ENCODE data around the gene ATP8A2. TPM values are rescaled to one million over a fixed set of nuclear protein-coding genes. Genes with fewer than 3 reads are reported as not detected.

Gene ATP8A2
- total RNA-seq, 2 experiments from 2014 or later: 0.92 to 0.94 TPM

DNA sequence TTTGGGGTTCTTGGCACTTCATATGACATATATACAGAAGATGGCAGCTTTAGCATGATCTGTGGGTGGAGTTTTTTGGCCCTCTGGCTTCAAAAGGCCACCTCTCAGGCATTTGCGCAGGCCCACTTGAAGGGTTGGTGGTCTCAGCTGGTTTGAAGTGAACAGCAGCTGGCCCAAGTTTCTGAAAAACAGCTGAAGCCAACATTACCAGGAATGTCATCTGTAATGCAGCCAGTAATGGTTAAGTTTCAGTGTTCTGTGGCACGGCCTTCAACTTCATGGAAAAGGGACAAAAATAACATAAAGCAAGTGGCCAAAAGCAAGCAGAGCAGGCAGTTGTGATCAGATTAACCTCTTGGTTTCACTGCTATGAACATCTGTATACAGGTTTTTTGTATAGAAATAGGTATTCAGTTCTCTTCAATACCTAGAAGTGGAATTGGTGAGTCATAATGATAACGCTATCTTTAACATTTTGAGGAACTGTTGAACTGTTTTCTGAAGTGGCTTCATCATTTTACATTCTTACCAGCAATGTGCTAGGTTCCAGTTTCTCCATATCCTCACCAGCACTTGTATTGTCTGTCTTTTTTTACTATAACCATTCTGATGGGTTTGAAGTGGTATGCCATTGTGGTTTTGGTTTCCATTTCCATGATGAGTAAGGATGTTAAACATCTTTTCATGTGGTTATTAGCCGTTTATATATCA is 434.6 kb downstream of the ATP8A2 start:
- ChIA-PET POLR2A (no interaction called here), CTCF (interaction anchor here (0.6 kb wide), 1 partner anchor 260 kb away, joined by 3 read pairs; no protein-coding TSS in a partner anchor)
- peaks cover 2% of the 10 kb centered on the region for H3K36me3 Mint-ChIP-seq (ENCODE audit: low read depth)
- peak overlapping the region; percentile 76 for H3K27ac Mint-ChIP-seq
- peak; percentile 5 for DNase-seq
- H3K27me3 Mint-ChIP-seq: peaks cover 5% of the 10 kb centered on the region
- no peak overlapping the region for H3K4me3 Mint-ChIP-seq
- peaks cover 18% of the 10 kb centered on the region for H3K4me1 Mint-ChIP-seq (ENCODE audit: low read depth)
- ATAC-seq: peak; percentile 90
- H3K9me3 Mint-ChIP-seq: peaks cover 18% of the 10 kb centered on the region
- intact Hi-C loops (cut with micrococcal nuclease): no loop called here
- TF ChIP-seq, protein P1, sequence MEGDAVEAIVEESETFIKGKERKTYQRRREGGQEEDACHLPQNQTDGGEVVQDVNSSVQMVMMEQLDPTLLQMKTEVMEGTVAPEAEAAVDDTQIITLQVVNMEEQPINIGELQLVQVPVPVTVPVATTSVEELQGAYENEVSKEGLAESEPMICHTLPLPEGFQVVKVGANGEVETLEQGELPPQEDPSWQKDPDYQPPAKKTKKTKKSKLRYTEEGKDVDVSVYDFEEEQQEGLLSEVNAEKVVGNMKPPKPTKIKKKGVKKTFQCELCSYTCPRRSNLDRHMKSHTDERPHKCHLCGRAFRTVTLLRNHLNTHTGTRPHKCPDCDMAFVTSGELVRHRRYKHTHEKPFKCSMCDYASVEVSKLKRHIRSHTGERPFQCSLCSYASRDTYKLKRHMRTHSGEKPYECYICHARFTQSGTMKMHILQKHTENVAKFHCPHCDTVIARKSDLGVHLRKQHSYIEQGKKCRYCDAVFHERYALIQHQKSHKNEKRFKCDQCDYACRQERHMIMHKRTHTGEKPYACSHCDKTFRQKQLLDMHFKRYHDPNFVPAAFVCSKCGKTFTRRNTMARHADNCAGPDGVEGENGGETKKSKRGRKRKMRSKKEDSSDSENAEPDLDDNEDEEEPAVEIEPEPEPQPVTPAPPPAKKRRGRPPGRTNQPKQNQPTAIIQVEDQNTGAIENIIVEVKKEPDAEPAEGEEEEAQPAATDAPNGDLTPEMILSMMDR (IDR thresholded peaks at IDR 0.05): no peak

DNA sequence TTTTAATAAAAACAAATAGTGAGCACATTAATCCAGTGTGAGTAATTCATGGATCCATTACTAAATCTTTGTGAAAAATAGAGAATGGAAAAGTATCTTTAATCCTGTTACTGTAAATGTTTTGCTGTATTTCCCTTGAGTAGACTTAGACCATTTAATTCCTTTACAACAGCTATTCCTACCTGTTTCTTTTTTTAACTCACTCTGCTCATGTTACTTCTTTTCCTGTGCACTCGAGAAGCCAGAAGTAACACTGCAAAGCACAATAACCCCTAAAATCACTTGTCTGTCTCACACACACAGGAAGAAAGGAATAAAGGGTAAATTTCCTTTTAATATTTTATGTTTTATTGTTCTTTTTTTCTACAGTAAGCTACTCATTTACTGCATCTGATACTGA is 435.8 kb downstream of the ATP8A2 start:
- TF ChIP-seq, protein P1 (IDR thresholded peaks at IDR 0.05): no peak
- DNase-seq: no peak
- H3K27me3 Mint-ChIP-seq: peaks cover 5% of the 10 kb centered on the region
- no peak for ATAC-seq
- ChIA-PET POLR2A (no interaction called here), CTCF (no interaction called here)
- intact Hi-C loops (cut with micrococcal nuclease): no loop called here
- no peak overlapping the region for H3K4me3 Mint-ChIP-seq
- H3K27ac Mint-ChIP-seq: no peak overlapping the region
- H3K4me1 Mint-ChIP-seq (ENCODE audit: low read depth): peaks cover 12% of the 10 kb centered on the region
- H3K36me3 Mint-ChIP-seq (ENCODE audit: low read depth): peaks cover 2% of the 10 kb centered on the region
- peaks cover 19% of the 10 kb centered on the region for H3K9me3 Mint-ChIP-seq

DNA sequence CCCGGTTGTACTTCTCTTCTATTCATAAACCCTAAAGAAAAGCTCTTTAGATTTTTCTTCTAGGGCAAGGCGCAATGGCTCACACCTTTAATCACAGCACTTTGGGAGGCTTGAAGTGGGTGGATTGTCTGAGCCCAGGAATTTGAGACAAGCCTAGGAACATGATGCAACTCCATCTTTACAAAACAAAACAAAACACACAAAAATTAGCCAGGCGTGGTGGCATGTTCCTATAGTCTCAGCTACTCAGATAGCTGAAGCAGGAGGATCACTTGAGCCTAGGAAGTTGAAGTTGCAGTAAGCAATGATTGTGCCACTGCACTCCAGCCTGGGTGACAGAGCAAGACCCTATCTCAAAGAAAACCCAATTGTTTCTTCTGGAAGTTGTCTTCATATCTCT is 439.7 kb downstream of the ATP8A2 start:
- H3K27ac Mint-ChIP-seq: no peak overlapping the region
- TF ChIP-seq, protein P1 (IDR thresholded peaks at IDR 0.05): no peak
- H3K4me1 Mint-ChIP-seq (ENCODE audit: low read depth): peaks cover 2% of the 10 kb centered on the region
- DNase-seq (no peak), ATAC-seq (no peak)
- intact Hi-C loops (cut with micrococcal nuclease): no loop called here
- peaks cover 11% of the 10 kb centered on the region for H3K9me3 Mint-ChIP-seq
- H3K36me3 Mint-ChIP-seq (ENCODE audit: low read depth): no peaks in the 10 kb centered on the region
- ChIA-PET POLR2A (interaction anchor here (0.5 kb wide), 1 partner anchor 248 kb away, joined by 3 read pairs; no protein-coding TSS in a partner anchor), CTCF (no interaction called here)
- no peak overlapping the region for H3K4me3 Mint-ChIP-seq
- peaks cover 3% of the 10 kb centered on the region for H3K27me3 Mint-ChIP-seq

DNA sequence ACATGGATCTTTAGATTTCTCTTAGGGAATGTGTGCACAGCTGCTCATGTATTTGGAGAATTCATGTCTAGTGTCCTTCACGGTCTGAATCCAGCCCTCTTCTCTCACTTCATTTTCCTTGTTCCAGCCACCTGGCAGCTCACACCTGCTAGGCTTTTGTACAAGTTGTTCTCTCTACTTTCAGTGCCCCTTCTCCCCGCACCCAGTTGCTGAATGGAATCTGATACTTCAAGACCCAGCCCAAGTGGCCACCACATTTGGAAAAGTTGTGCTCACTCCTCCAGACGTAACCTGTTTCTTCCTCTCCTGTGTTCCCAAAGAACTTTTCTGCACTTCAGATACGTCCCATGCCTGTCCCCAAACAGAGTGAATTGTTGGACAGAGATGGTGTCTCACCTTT is 444.5 kb downstream of the ATP8A2 start:
- H3K27ac Mint-ChIP-seq: no peak overlapping the region
- peaks cover 5% of the 10 kb centered on the region for H3K9me3 Mint-ChIP-seq
- no peak overlapping the region for H3K4me3 Mint-ChIP-seq
- no peaks in the 10 kb centered on the region for H3K4me1 Mint-ChIP-seq (ENCODE audit: low read depth)
- intact Hi-C loops (cut with micrococcal nuclease): no loop called here
- H3K27me3 Mint-ChIP-seq: no peaks in the 10 kb centered on the region
- ATAC-seq (no peak), DNase-seq (no peak)
- ChIA-PET POLR2A (no interaction called here), CTCF (no interaction called here)
- TF ChIP-seq, protein P1 (IDR thresholded peaks at IDR 0.05): no peak
- no peaks in the 10 kb centered on the region for H3K36me3 Mint-ChIP-seq (ENCODE audit: low read depth)

DNA sequence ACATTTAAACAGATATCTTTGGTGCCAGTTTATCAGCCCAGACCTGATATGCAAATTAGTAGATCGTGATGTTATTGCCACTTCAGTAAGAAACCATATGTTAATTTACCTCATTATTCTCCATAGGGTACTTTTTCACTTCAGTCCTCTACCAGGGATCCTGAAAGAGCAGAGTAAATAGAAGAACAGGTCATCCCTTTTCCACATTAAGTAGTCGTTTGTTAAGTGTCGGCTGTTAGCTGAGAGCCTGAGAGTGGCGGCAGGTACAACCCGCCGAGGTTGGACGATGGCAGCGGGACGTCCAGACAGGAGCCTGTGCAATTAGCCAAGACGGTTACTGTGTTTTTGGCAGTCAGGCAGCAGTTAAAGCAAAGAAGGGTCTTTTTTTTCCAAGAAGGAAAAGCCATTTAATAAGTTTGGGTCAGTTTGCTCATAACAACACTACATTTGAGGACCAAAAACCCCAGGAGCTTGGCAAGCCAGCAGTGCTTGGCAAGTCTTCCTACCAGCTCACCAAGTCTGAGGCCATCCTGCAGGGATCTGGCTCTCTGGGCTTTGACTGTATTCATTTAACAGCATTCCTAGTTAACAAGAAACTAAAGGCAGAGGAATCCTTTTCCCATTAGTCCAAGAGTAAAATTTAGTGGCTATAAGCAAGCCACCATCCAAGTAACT is 448.2 kb downstream of the ATP8A2 start:
- TF ChIP-seq, protein P1 (IDR thresholded peaks at IDR 0.05): no peak
- ChIA-PET CTCF (no interaction called here), POLR2A (no interaction called here)
- DNase-seq (no peak), ATAC-seq (no peak)
- H3K4me3 Mint-ChIP-seq: no peak overlapping the region
- no peak overlapping the region for H3K27ac Mint-ChIP-seq
- peaks cover 2% of the 10 kb centered on the region for H3K36me3 Mint-ChIP-seq (ENCODE audit: low read depth)
- H3K9me3 Mint-ChIP-seq: peaks cover 2% of the 10 kb centered on the region
- intact Hi-C loops (cut with micrococcal nuclease): no loop called here
- no peaks in the 10 kb centered on the region for H3K4me1 Mint-ChIP-seq (ENCODE audit: low read depth)
- H3K27me3 Mint-ChIP-seq: no peaks in the 10 kb centered on the region
